Liver (tissue), 9 donors: Measurements from ENCODE around the gene P2RX3. TPM values are rescaled to one million over a fixed set of nuclear protein-coding genes. Genes with fewer than 3 reads are reported as not detected.

Source experiments
- DNase-seq: peaks from one replicate; pipeline ENCODE4 v3.0.0-alpha.2; 2017; ENCODE audit warnings: low spot score
- H3K27ac ChIP-seq, 2 donors: one replicate each; pipeline ENCODE4 v1.7.0; 2013; ENCODE audit warnings: inconsistent platforms in 2 of 2, low read length in 2 of 2, control low read depth in 1 of 2, low read depth in 1 of 2, mild to moderate bottlenecking in 1 of 2
- H3K27me3 ChIP-seq, 4 donors: one replicate each; pipeline versions ENCODE4 v1.6.1 to v1.7.0; 2013; ENCODE audit warnings: low read length in 3 of 4, inconsistent platforms in 1 of 4, mild to moderate bottlenecking in 1 of 4, moderate library complexity in 1 of 4; ENCODE audit not compliant: control insufficient read depth in 4 of 4, insufficient read depth in 4 of 4
- H3K36me3 ChIP-seq, 4 donors: one replicate each; pipeline versions ENCODE4 v1.6.1 to v1.7.0; 2013; ENCODE audit warnings: low read length in 3 of 4, mild to moderate bottlenecking in 3 of 4, low read depth in 1 of 4, moderate library complexity in 1 of 4; ENCODE audit not compliant: control insufficient read depth in 4 of 4, insufficient read depth in 3 of 4
- H3K4me1 ChIP-seq, 4 donors: one replicate each; pipeline versions ENCODE4 v1.6.1 to v1.7.0; 2013; ENCODE audit warnings: low read length in 3 of 4, mild to moderate bottlenecking in 3 of 4, moderate library complexity in 1 of 4; ENCODE audit not compliant: control insufficient read depth in 4 of 4, insufficient read depth in 4 of 4
- H3K4me3 ChIP-seq, 3 donors: one replicate each; pipeline versions ENCODE4 v1.6.1 to v1.7.0; 2013; ENCODE audit warnings: low read length in 3 of 3, control low read depth in 1 of 3, low read depth in 1 of 3, mild to moderate bottlenecking in 1 of 3
- H3K9ac ChIP-seq, 2 donors: one replicate each; pipeline ENCODE4 v1.7.0; 2013; ENCODE audit warnings: low read length in 2 of 2, mild to moderate bottlenecking in 2 of 2, moderate library complexity in 2 of 2, control low read depth in 1 of 2, low read depth in 1 of 2
- H3K9me3 ChIP-seq, 4 donors: one replicate each; pipeline versions ENCODE4 v1.6.1 to v1.7.0; 2013; ENCODE audit warnings: low read length in 3 of 4; ENCODE audit not compliant: control insufficient read depth in 4 of 4
- CTCF ChIP-seq: fragments of 150-350 bp; IDR thresholded peaks from 2 replicates; pipeline ENCODE4 v1.5.1; 2017; ENCODE audit warnings: improper control_type of control experiment, low read depth, low read length; ENCODE audit not compliant: missing input control
- EGR1 ChIP-seq, 2 donors: IDR thresholded peaks; 2 replicates each; pipeline ENCODE4 v1.6.1; 2016 to 2018; ENCODE audit warnings: antibody characterized with exemption in 2 of 2, low read depth in 2 of 2
- FOXA1 ChIP-seq: IDR thresholded peaks from 2 replicates; pipeline ENCODE4 v1.6.1; 2016; ENCODE audit warnings: antibody characterized with exemption
- FOXA2 ChIP-seq: IDR thresholded peaks from 2 replicates; pipeline ENCODE4 v1.6.1; 2016; ENCODE audit warnings: antibody characterized with exemption
- GABPA ChIP-seq, 2 donors: IDR thresholded peaks in 1 of 2; conservative IDR thresholded peaks in 1 of 2; 2 replicates each; pipeline ENCODE4 v1.6.1; 2016; ENCODE audit warnings: antibody characterized with exemption in 2 of 2, mild to moderate bottlenecking in 1 of 2, moderate library complexity in 1 of 2
- HNF4A ChIP-seq, 2 donors: conservative IDR thresholded peaks; 2 replicates each; pipeline ENCODE4 v1.6.1; 2016; ENCODE audit warnings: antibody characterized with exemption in 2 of 2, mild to moderate bottlenecking in 2 of 2
- HNF4G ChIP-seq: IDR thresholded peaks from 2 replicates; pipeline ENCODE4 v1.6.1; 2016; ENCODE audit warnings: antibody characterized with exemption
- JUND ChIP-seq, 2 donors: IDR thresholded peaks; 2 replicates each; pipeline ENCODE4 v1.6.1; 2016; ENCODE audit warnings: antibody characterized with exemption in 2 of 2
- MAX ChIP-seq: IDR thresholded peaks from 2 replicates; pipeline ENCODE4 v1.6.1; 2016; ENCODE audit warnings: antibody characterized with exemption
- NR2F2 ChIP-seq: IDR thresholded peaks from 2 replicates; pipeline ENCODE4 v1.6.1; 2016; ENCODE audit warnings: antibody characterized with exemption
- RAD21 ChIP-seq, 2 donors: IDR thresholded peaks; 2 replicates each; pipeline ENCODE4 v1.6.1; 2016; ENCODE audit warnings: antibody characterized with exemption in 2 of 2, mild to moderate bottlenecking in 2 of 2
- REST ChIP-seq: IDR thresholded peaks from 2 replicates; pipeline ENCODE4 v1.6.1; 2016; ENCODE audit warnings: antibody characterized with exemption, mild to moderate bottlenecking
- RXRA ChIP-seq, 2 donors: IDR thresholded peaks; 2 replicates each; pipeline ENCODE4 v1.6.1; 2017 to 2018; ENCODE audit warnings: antibody characterized with exemption in 2 of 2, mild to moderate bottlenecking in 1 of 2
- SP1 ChIP-seq: IDR thresholded peaks from 2 replicates; pipeline ENCODE4 v1.6.1; 2018; ENCODE audit warnings: antibody characterized with exemption, mild to moderate bottlenecking
- TAF1 ChIP-seq: conservative IDR thresholded peaks from 2 replicates; pipeline ENCODE4 v1.6.1; 2016; ENCODE audit warnings: antibody characterized with exemption, mild to moderate bottlenecking
- YY1 ChIP-seq: IDR thresholded peaks from 2 replicates; pipeline ENCODE4 v1.6.1; 2016; ENCODE audit warnings: antibody characterized with exemption, mild to moderate bottlenecking
- ZBTB33 ChIP-seq: IDR thresholded peaks from 2 replicates; pipeline ENCODE4 v1.6.1; 2016; ENCODE audit warnings: antibody characterized with exemption
- WGBS: extraction: QIAGEN DNeasy Blood & Tissue Kit; methylation state at CpG from one replicate; pipeline ENCODE4 v1.1.7; 2013; 5-methylcytosine and 5-hydroxymethylcytosine counted together
- polyA plus RNA-seq, 2 donors: library from polyadenylated mRNA; stranded (reverse) in 1 of 2; unstranded in 1 of 2; fragments of 200-250 nt in 1 of 2; fragments of >200 nt in 1 of 2; fragmentation: Nextera tagmentation in 1 of 2; extraction: Ambion mirVana in 1 of 2; gene quantifications; one replicate each; pipeline versions ENCODE4 v1.2.1 to v1.2.3, GENCODE V29; 2013 to 2015
- total RNA-seq, 2 donors: library from RNA; depleted of rRNA; stranded (reverse); fragments of >200 nt; gene quantifications; one replicate each; pipeline ENCODE4 v1.2.3, GENCODE V29; 2014
- TF ChIP-seq, protein P1 (sequence below): IDR thresholded peaks from 2 replicates; pipeline ENCODE4 v1.6.1; 2016; ENCODE audit warnings: antibody characterized with exemption
- donor health status: healthy.
- donor health status: healthy.
- donor health status: healthy.
- donor health status: healthy.
- donor health status: healthy.

P2RX3 gene
- total and polyA plus RNA-seq, 4 donors = 0.18 to 0.33 (median 0.23) TPM

GRCh38 chr11:57324886-57325734 is 13.0 kb upstream of the P2RX3 start, which contains the start of gene TNKS1BP1:
Gene TNKS1BP1 (minus strand): TSS chr11:57324952. CDS start chr11:57321885, 3,067 bp downstream.
- WGBS = 2% methylated on average over 61 of the region's 61 CpGs

More at GRCh38 chr11:57324886-57325734, 13.0 kb upstream of the P2RX3 start, which contains the start of gene TNKS1BP1:
- peak; percentile 95 for DNase-seq
- no peaks in the 10 kb centered on the region for H3K27me3 ChIP-seq
- peak; percentile 87 for TF ChIP-seq TAF1
- TF ChIP-seq REST = peak; percentile 61
- peak; percentile 54 for TF ChIP-seq NR2F2
- TF ChIP-seq EGR1 (IDR thresholded peaks at IDR 0.05; ENCODE audit: low read depth in 2 of 2) = no peak
- peak; percentile 46 to 66 for TF ChIP-seq RXRA (IDR thresholded peaks at IDR 0.05)
- peak; percentile 47 for TF ChIP-seq ZBTB33
- peak in 1 of 2 donors; percentile 72 for TF ChIP-seq JUND (IDR thresholded peaks at IDR 0.05)
- TF ChIP-seq HNF4G = no peak
- TF ChIP-seq, protein P1, sequence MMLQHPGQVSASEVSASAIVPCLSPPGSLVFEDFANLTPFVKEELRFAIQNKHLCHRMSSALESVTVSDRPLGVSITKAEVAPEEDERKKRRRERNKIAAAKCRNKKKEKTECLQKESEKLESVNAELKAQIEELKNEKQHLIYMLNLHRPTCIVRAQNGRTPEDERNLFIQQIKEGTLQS = peak; percentile 90
- TF ChIP-seq YY1 = peak; percentile 98
- no peak for TF ChIP-seq FOXA1
- peak; percentile 39 for TF ChIP-seq MAX
- TF ChIP-seq CTCF = no peak
- peak; percentile 33 to 38 for TF ChIP-seq HNF4A (conservative IDR thresholded peaks at IDR 0.05)
- TF ChIP-seq SP1 = peak; percentile 81
- TF ChIP-seq RAD21 (IDR thresholded peaks at IDR 0.05) = peak in 1 of 2 donors; percentile 45
- TF ChIP-seq FOXA2 = no peak
- peak in 1 of 2 donors; percentile 24 for TF ChIP-seq GABPA (IDR thresholded peaks at IDR 0.05 in 1 of 2, conservative IDR thresholded peaks at IDR 0.05 in 1 of 2)
- H3K4me1 ChIP-seq = peaks cover 10 to 51% (median 45%) of the 10 kb centered on the region in 4 donors
- no peaks in the 10 kb centered on the region for H3K9me3 ChIP-seq
- H3K36me3 ChIP-seq = peaks cover 4 to 32% (median 13%) of the 10 kb centered on the region in 4 donors
- peak within 1 kb of the TSS; percentile 72 for H3K9ac ChIP-seq
- peak within 1 kb of the TSS; percentile 70 to 82 (median 70) for H3K4me3 ChIP-seq
- H3K27ac ChIP-seq = peak within 1 kb of the TSS; percentile 92 to 94
